GM10266 (cell line): ENCODE measurements around the gene ASGR1.
A peak's percentile ranks its signal among the peaks of the same experiment; 100 is the strongest.

Source experiments
- DNase-seq: peaks from one replicate; pipeline ENCODE4 v3.0.0; 2012; ENCODE audit errors: extremely low spot score
- TF ChIP-seq, protein P1 (sequence below): IDR thresholded peaks from 2 replicates; pipeline ENCODE4 v1.5.1; 2012; ENCODE audit warnings: mild to moderate bottlenecking, low read depth; ENCODE audit not compliant: control insufficient read depth, insufficient read depth; ENCODE audit errors: missing control alignments

Gene ASGR1

GRCh38 chr17:7207120-7208001 lies 28.2 kb upstream of the ASGR1 start:
- DNase-seq, result no peak
- TF ChIP-seq, protein P1, sequence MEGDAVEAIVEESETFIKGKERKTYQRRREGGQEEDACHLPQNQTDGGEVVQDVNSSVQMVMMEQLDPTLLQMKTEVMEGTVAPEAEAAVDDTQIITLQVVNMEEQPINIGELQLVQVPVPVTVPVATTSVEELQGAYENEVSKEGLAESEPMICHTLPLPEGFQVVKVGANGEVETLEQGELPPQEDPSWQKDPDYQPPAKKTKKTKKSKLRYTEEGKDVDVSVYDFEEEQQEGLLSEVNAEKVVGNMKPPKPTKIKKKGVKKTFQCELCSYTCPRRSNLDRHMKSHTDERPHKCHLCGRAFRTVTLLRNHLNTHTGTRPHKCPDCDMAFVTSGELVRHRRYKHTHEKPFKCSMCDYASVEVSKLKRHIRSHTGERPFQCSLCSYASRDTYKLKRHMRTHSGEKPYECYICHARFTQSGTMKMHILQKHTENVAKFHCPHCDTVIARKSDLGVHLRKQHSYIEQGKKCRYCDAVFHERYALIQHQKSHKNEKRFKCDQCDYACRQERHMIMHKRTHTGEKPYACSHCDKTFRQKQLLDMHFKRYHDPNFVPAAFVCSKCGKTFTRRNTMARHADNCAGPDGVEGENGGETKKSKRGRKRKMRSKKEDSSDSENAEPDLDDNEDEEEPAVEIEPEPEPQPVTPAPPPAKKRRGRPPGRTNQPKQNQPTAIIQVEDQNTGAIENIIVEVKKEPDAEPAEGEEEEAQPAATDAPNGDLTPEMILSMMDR, result no peak

DNA sequence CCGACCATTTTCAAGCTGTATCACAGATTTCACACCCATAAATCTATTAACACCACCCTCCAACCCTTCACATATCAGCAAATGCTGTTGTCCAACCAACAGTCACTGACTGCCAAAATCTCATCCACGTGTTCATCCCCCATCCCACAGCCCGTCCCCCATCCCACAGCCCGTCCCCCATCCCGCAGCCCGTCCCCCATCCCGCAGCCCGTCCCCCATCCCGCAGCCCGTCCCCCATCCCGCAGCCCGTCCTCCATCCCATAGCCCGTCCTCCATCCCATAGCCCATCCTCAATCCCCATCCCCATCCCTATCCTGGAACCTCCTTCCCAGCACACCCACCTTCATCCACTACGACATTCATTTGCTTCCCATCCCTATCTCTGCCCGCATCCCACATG lies 26.4 kb upstream of the ASGR1 start:
- no peak for DNase-seq
- TF ChIP-seq, protein P1, result no peak

DNA sequence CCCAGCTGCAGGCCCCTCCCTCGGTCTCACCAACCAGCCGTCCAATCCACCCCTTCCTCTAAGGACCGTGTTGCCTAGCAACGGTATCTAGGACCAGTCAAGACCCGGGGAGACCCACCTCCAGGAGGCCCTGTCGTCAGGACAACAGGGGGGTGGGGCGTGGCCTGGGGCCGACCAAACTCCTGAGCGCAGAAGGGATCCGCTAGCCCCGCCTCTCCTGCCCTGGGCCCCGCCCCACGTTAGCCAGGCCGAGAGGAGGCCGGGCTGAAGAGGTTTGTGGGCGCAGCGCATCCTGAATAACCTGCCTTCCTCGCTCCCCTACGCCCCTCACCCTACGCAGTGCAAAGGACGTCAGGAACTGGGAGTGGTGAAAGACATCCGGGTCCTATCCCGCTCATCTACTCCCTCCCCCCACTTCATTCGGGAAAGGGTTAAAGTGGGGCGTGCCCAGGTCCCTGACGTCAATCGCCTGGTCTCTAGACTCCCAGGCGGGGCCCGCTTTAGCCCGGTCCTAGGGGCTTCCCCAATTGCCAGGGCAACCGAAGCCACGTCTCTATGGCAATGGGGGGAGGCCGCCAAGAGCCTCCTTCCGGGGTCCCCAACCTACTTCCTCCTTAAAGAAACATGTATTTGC lies 25.8 kb upstream of the ASGR1 start:
- peak; percentile 99 for DNase-seq
- TF ChIP-seq, protein P1, result no peak

DNA sequence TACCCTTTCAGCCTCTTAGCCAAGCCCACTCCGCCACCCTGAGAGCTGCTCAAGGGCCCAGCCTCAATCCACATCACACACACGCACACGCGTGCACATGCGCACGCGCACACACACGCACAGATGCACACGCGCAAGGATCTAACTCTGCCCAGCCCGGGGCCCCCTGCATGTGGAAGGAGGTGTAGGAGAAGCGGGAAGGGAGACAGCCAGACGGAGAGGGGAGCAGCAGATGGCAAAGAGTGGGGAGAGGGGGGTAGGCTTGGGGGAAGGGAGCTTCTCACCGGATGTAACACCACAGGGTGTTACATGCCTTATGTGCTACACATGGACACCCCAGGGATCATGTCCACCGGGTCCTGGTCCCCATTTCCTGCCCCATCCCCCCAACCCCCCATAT lies 25.2 kb upstream of the ASGR1 start:
- DNase-seq, result no peak

DNA sequence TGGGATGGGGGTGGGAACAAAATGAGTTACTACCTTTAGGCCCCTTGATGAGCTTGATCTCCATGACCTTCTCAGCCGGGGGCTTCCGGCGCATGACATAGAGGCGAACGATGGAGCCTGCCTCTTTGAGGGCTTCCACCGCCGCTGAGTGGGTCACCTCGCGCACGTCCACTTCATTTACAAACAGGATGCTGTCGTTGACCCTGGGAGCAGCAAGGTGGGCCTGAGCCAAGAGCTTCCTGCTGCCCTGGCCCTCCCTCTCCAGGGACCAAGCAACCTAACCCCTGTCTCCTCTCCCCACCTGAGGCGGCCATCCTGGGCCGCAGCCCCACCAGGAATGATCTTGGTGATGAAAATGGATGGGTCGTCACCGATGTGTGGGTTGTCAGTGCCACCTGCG lies 24.2 kb upstream of the ASGR1 start:
- TF ChIP-seq, protein P1, result no peak
- no peak for DNase-seq

More for the DNA sequence above, 25.2 kb upstream of the ASGR1 start:
- TF ChIP-seq, protein P1, result no peak

- TF ChIP-seq, protein P1, result no peak
- no peak for DNase-seq
Measured at GRCh38 chr17:7196651-7197401, 17.7 kb upstream of the ASGR1 start.

GRCh38 chr17:7195971-7196370 lies 16.8 kb upstream of the ASGR1 start:
- no peak for DNase-seq
- TF ChIP-seq, protein P1, result no peak
